Dedifferentiated amniotic fluid mesenchymal stem cell (primary cell): ENCODE data around the gene KRTAP12-1.
"Not testable (repeated sequence)": the region's sequence is repeated elsewhere in the genome, so short reads cannot be mapped to it uniquely, and the experiment has no call there.

Source experiments
- DNase-seq: peaks from one replicate; pipeline ENCODE4 v3.0.0-alpha.2; 2016; ENCODE audit errors: extremely low spot score

Gene KRTAP12-1

GRCh38 chr21:44697811-44698734 is 16.1 kb upstream of the KRTAP12-1 start:
- no peak for DNase-seq

GRCh38 chr21:44697172-44697810 is 15.3 kb upstream of the KRTAP12-1 start, which contains the start of gene KRTAP10-12:
Gene KRTAP10-12, plus strand, starts transcription at chr21:44697172. Its CDS starts 30 bp downstream, at chr21:44697202.
- DNase-seq, result not testable (repeated sequence)

GRCh38 chr21:44696572-44696971 is 14.6 kb upstream of the KRTAP12-1 start:
- no peak for DNase-seq

GRCh38 chr21:44695641-44696040 is 13.7 kb upstream of the KRTAP12-1 start:
- no peak for DNase-seq

GRCh38 chr21:44695184-44695583 is 13.2 kb upstream of the KRTAP12-1 start:
- no peak for DNase-seq

- no peak for DNase-seq
These were observed 12.8 kb upstream of the KRTAP12-1 start for GRCh38 chr21:44694776-44695175.

- no peak for DNase-seq
These were observed 11.0 kb upstream of the KRTAP12-1 start for GRCh38 chr21:44692798-44693512.

- no peak for DNase-seq
These were observed 9.7 kb upstream of the KRTAP12-1 start for GRCh38 chr21:44691686-44692085.

- not testable (repeated sequence) for DNase-seq
These were observed 7.8 kb upstream of the KRTAP12-1 start for GRCh38 chr21:44689740-44690139.

GRCh38 chr21:44687671-44688070 is 5.7 kb upstream of the KRTAP12-1 start:
- DNase-seq, result no peak

- DNase-seq, result no peak
These were observed 5.0 kb upstream of the KRTAP12-1 start for GRCh38 chr21:44686843-44687561.

GRCh38 chr21:44686000-44686781 is 4.2 kb upstream of the KRTAP12-1 start:
- no peak for DNase-seq

GRCh38 chr21:44685050-44685449 is 3.1 kb upstream of the KRTAP12-1 start:
- DNase-seq, result not testable (repeated sequence)

GRCh38 chr21:44684483-44684882 is 2.5 kb upstream of the KRTAP12-1 start:
- no peak for DNase-seq

- no peak for DNase-seq
These were observed 2.1 kb upstream of the KRTAP12-1 start for GRCh38 chr21:44684077-44684476.

- no peak for DNase-seq
These were observed 703 bp upstream of the KRTAP12-1 start for GRCh38 chr21:44682580-44683151.

GRCh38 chr21:44681152-44681551 is 811 bp downstream of the KRTAP12-1 start:
- DNase-seq, result no peak

- DNase-seq, result no peak
These were observed 4.1 kb downstream of the KRTAP12-1 start for GRCh38 chr21:44677881-44678280.

- DNase-seq, result no peak
These were observed 10.1 kb downstream of the KRTAP12-1 start for GRCh38 chr21:44671911-44672310.

GRCh38 chr21:44670642-44671432 is 11.1 kb downstream of the KRTAP12-1 start:
- no peak for DNase-seq
